IMR-90 (cell line): ENCODE data around the gene ZNF598. TPM values are rescaled to one million over a fixed set of nuclear protein-coding genes. Genes with fewer than 3 reads are reported as not detected.

ENCODE experiments used
- ATAC-seq: fragments of 200-7000 bp; cut with Tn5 transposase; 2 replicates; pipeline ENCODE4 v1.9.1; 2020; ENCODE audit warnings: low read depth, mild to moderate bottlenecking, moderate library complexity
- BruUV-seq: library from RNA; stranded (reverse); fragments of 400-500 nt; replicated peaks from 2 replicates; lab custom pipeline; 2021; lab: Mats Ljungman, UMichigan
- CTCF ChIA-PET: fragments of 300-600 bp; formaldehyde crosslinking; extraction: SDS; loops from one replicate; lab custom pipeline; 2021; ENCODE audit warnings: antibody characterized with exemption; lab: Yijun Ruan, JAX
- POLR2A ChIA-PET: fragments of 300-600 bp; sonication (Branson Sonifier 250); formaldehyde crosslinking; loops from one replicate; lab custom pipeline; 2022; ENCODE audit warnings: antibody characterized with exemption; ENCODE audit not compliant: unreplicated experiment; lab: Charles Lee
- DNase-seq: peaks from one replicate; pipeline ENCODE4 v3.0.0; 2013
- H2AFZ ChIP-seq: replicated peaks from 2 replicates; pipeline ENCODE3; 2013; ENCODE audit warnings: low read length, mild to moderate bottlenecking; ENCODE audit not compliant: poor library complexity
- H2AK5ac ChIP-seq: 2 replicates; pipeline ENCODE4 v1.6.1; 2013; ENCODE audit warnings: low read depth, low read length, inconsistent platforms
- H2AK9ac ChIP-seq: replicated peaks from 2 replicates; pipeline ENCODE3; 2013; ENCODE audit warnings: mild to moderate bottlenecking, low read depth, low read length, moderate library complexity; ENCODE audit not compliant: poor library complexity
- H2BK120ac ChIP-seq: 2 replicates; pipeline ENCODE4 v1.6.1; 2013; ENCODE audit warnings: low read depth, low read length, inconsistent platforms
- H2BK15ac ChIP-seq: 3 replicates; pipeline ENCODE4 v1.6.1; 2013; ENCODE audit warnings: low read depth, low read length, inconsistent platforms
- H2BK20ac ChIP-seq: 2 replicates; pipeline ENCODE4 v1.6.1; 2013; ENCODE audit warnings: low read depth, mild to moderate bottlenecking, inconsistent platforms, low read length, moderate library complexity
- H2BK5ac ChIP-seq: 2 replicates; pipeline ENCODE4 v1.6.1; 2013; ENCODE audit warnings: mild to moderate bottlenecking, low read depth, low read length, inconsistent platforms; ENCODE audit not compliant: poor library complexity, severe bottlenecking
- H3K14ac ChIP-seq: replicated peaks from 2 replicates; pipeline ENCODE4 v1.6.1; 2013; ENCODE audit warnings: low read depth, low read length, inconsistent platforms
- H3K18ac ChIP-seq: 2 replicates; pipeline ENCODE4 v1.6.1; 2013; ENCODE audit warnings: low read depth, low read length, control low read depth
- H3K23ac ChIP-seq: 2 replicates; pipeline ENCODE4 v1.6.1; 2013; ENCODE audit warnings: low read depth, low read length, inconsistent platforms
- H3K27ac ChIP-seq: 2 replicates; pipeline ENCODE4 v1.5.1; 2013; ENCODE audit warnings: mild to moderate bottlenecking, control low read depth, low read length; ENCODE audit not compliant: insufficient read depth
- H3K27me3 ChIP-seq: 2 replicates; pipeline ENCODE4 v1.6.1; 2013; ENCODE audit warnings: low read length; ENCODE audit not compliant: control insufficient read depth, insufficient read depth
- H3K36me3 ChIP-seq: 2 replicates; pipeline ENCODE4 v1.6.1; 2013; ENCODE audit warnings: low read length, mixed read lengths; ENCODE audit not compliant: control insufficient read depth, insufficient read depth
- H3K4ac ChIP-seq: 2 replicates; pipeline ENCODE4 v1.6.1; 2013; ENCODE audit warnings: low read depth, low read length, inconsistent platforms
- H3K4me1 ChIP-seq: 2 replicates; pipeline ENCODE4 v1.6.1; 2013; ENCODE audit warnings: low read length, mixed read lengths; ENCODE audit not compliant: control insufficient read depth, insufficient read depth
- H3K4me2 ChIP-seq: 2 replicates; pipeline ENCODE4 v1.6.1; 2013; ENCODE audit warnings: low read depth, mild to moderate bottlenecking, control low read depth, low read length, moderate library complexity
- H3K4me3 ChIP-seq: 2 replicates; pipeline ENCODE4 v1.5.1; 2013; ENCODE audit warnings: low read depth, mild to moderate bottlenecking, control low read depth, low read length, moderate library complexity; ENCODE audit not compliant: insufficient read depth
- H3K56ac ChIP-seq: 2 replicates; pipeline ENCODE4 v1.6.1; 2013; ENCODE audit warnings: low read length, inconsistent platforms; ENCODE audit not compliant: insufficient read depth; ENCODE audit errors: extremely low read depth
- H3K79me1 ChIP-seq, 2 experiments: 2 replicates each; pipeline ENCODE4 v1.6.1; 2013; ENCODE audit warnings: low read length in 2 of 2, inconsistent platforms in 1 of 2, low read depth in 1 of 2
- H3K9ac ChIP-seq: 2 replicates; pipeline ENCODE4 v1.6.1; 2013; ENCODE audit warnings: low read depth, low read length, control low read depth
- H3K9me1 ChIP-seq: 2 replicates; pipeline ENCODE4 v1.6.1; 2013; ENCODE audit warnings: low read length, inconsistent platforms; ENCODE audit not compliant: insufficient read depth
- H3K9me3 ChIP-seq: 2 replicates; pipeline ENCODE4 v1.6.1; 2013; ENCODE audit warnings: low read length; ENCODE audit not compliant: control insufficient read depth, insufficient read depth
- H4K20me1 ChIP-seq: 2 replicates; pipeline ENCODE4 v1.6.1; 2013; ENCODE audit warnings: low read length, inconsistent platforms; ENCODE audit not compliant: insufficient read depth
- H4K5ac ChIP-seq: 2 replicates; pipeline ENCODE4 v1.6.1; 2013; ENCODE audit warnings: mild to moderate bottlenecking, low read depth, low read length, control low read depth
- H4K8ac ChIP-seq, 2 experiments: 2 replicates each; pipeline ENCODE4 v1.6.1; 2013; ENCODE audit warnings: low read depth in 2 of 2, low read length in 2 of 2, control low read depth in 1 of 2, inconsistent platforms in 1 of 2
- H4K91ac ChIP-seq: 2 replicates; pipeline ENCODE4 v1.6.1; 2013; ENCODE audit warnings: low read depth, low read length, inconsistent platforms; ENCODE audit not compliant: insufficient read depth
- BHLHE40 ChIP-seq: fragments of 150-350 bp; IDR thresholded peaks from 2 replicates; pipeline ENCODE4 v1.6.1; 2016; ENCODE audit warnings: mild to moderate bottlenecking, low read depth, low read length
- CEBPB ChIP-seq: IDR thresholded peaks from 2 replicates; pipeline ENCODE4 v1.6.1; 2012; ENCODE audit warnings: low read depth, low read length, improper control_type of control experiment
- CHD1 ChIP-seq: IDR thresholded peaks from 2 replicates; pipeline ENCODE4 v1.6.1; 2012; ENCODE audit warnings: low read depth, low read length, improper control_type of control experiment
- CTCF ChIP-seq: conservative IDR thresholded peaks from 2 replicates; pipeline ENCODE4 v1.5.1; 2012; ENCODE audit warnings: mild to moderate bottlenecking, low read depth, low read length, improper control_type of control experiment
- FOS ChIP-seq: fragments of 150-350 bp; IDR thresholded peaks from 2 replicates; pipeline ENCODE4 v1.6.1; 2016; ENCODE audit warnings: low read depth, low read length
- MAFK ChIP-seq: IDR thresholded peaks from 2 replicates; pipeline ENCODE4 v1.6.1; 2012; ENCODE audit warnings: low read depth, low read length, improper control_type of control experiment
- MAZ ChIP-seq: IDR thresholded peaks from 2 replicates; pipeline ENCODE4 v1.6.1; 2012; ENCODE audit warnings: low read depth, mild to moderate bottlenecking, low read length, improper control_type of control experiment, moderate library complexity, borderline replicate concordance
- MXI1 ChIP-seq: IDR thresholded peaks from 2 replicates; pipeline ENCODE4 v1.6.1; 2012; ENCODE audit warnings: low read depth, mild to moderate bottlenecking, low read length, moderate library complexity, borderline replicate concordance
- NFE2L2 ChIP-seq: fragments of 150-350 bp; IDR thresholded peaks from 2 replicates; pipeline ENCODE4 v1.6.1; 2016; ENCODE audit warnings: low read depth, mild to moderate bottlenecking, low read length
- POLR2A ChIP-seq: IDR thresholded peaks from 2 replicates; pipeline ENCODE4 v1.6.1; 2012; ENCODE audit warnings: mild to moderate bottlenecking, low read depth, low read length
- RAD21 ChIP-seq: IDR thresholded peaks from 2 replicates; pipeline ENCODE4 v1.6.1; 2012; ENCODE audit warnings: low read length, improper control_type of control experiment
- SMC3 ChIP-seq: fragments of 150-350 bp; IDR thresholded peaks from 2 replicates; pipeline ENCODE4 v1.6.1; 2016; ENCODE audit warnings: low read depth, mild to moderate bottlenecking, antibody characterized with exemption, low read length, moderate library complexity
- USF2 ChIP-seq: fragments of 150-350 bp; IDR thresholded peaks from 2 replicates; pipeline ENCODE4 v1.6.1; 2017; ENCODE audit warnings: mild to moderate bottlenecking, antibody characterized with exemption, low read length, low read depth
- WGBS, 2 experiments: methylation state at CpG; one replicate each; pipeline versions ENCODE4 v1.1.5 to v1.1.7; 2013; ENCODE audit warnings: missing lambda C conversion rate in 2 of 2; ENCODE audit not compliant: insufficient read length in 1 of 2; ENCODE audit errors: extremely low coverage in 2 of 2; 5-methylcytosine and 5-hydroxymethylcytosine counted together
- dilution Hi-C: fragments of 300-500 bp; cut with HindIII; formaldehyde crosslinking; loops from one replicate; pipeline ENCODE4 v1.14.3; 2018; ENCODE audit warnings: low sequenced_read_pairs; ENCODE audit not compliant: unreplicated experiment
- in situ Hi-C: fragments of 300-500 bp; cut with MboI; formaldehyde crosslinking; loops from 3 replicates; pipeline ENCODE4 v1.14.3; 2019; ENCODE audit warnings: low sequenced_read_pairs, inconsistent platforms, mixed read lengths
- intact Hi-C: fragments of 100-400 bp; cut with micrococcal nuclease; formaldehyde crosslinking; loops from 2 replicates; pipeline ENCODE4 v1.10.0; 2022
- polyA plus RNA-seq, 3 experiments: library from polyadenylated mRNA; depleted of rRNA; stranded (reverse); fragments of >200 nt; gene quantifications; 2 replicates each; pipeline ENCODE4 v1.2.3, GENCODE V29; 2012; ENCODE audit warnings: low replicate concordance in 1 of 3
- total RNA-seq: library from RNA; depleted of rRNA; stranded (reverse); fragments of >200 nt; gene quantifications from 2 replicates; pipeline ENCODE4 v1.2.3, GENCODE V29; 2012

The ZNF598 gene
- total and polyA plus RNA-seq, 2 of the 4 experiments (the other 2 are of a cell fraction), result 3.4 to 36.4 TPM

DNA sequence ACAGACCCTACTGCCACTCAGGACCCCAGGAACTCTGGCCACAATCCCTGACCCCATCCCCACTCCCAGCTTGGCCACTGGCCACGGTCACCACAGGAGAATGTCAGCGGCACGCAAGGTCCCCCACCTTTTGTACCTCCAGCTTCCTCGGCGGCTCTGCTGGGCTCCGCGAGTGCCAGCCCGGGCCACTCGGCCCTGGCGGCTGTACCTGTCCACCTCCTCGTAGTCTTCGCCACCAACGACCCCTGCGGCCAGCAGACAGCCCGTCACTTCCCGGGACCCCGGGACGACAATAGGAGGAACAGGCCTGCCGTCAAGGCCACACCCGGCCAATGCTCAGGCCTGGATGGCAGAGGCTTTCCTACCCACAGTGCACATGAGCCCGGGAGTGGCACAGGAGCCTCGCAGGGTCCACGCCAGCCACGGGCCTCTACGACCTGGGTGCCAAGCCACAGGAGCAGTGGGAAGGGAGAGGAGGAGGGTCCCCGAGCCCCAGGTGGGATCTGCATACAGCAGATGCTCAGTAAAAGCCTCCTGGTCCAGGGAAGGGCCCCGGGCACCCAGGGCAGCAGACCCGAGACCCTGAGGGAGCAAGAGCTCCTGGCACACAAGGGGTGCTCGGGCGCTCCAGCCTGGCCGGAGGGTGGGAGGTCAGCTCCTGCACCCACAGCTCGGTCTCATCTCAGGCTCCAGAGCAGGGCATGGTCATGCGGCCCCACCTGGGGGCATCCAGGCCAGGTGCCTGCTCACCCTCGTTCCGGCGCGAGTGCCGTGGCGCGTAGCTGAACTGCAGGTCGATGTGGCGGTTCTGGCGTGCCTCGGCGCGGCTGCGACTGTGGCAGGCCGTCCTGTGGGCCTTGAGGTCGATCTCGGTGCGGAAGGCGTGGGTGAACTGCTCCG is 7.9 kb downstream of the ZNF598 start (continued):
- TF ChIP-seq CHD1 (no peak), NFE2L2 (no peak)

- intact Hi-C loops, result loop anchor here (5.0 kb wide), 1 partner anchor 141 kb away; no protein-coding TSS in a partner anchor
- Histone ChIP-seq H2BK15ac (no peak overlapping the region), H3K14ac (no peak overlapping the region), H3K23ac (no peak overlapping the region), H3K4me2 (no peak overlapping the region), H4K20me1 (peaks cover 59% of the 10 kb centered on the region), H3K9ac (no peak overlapping the region), H3K4me1 (peaks cover 25% of the 10 kb centered on the region), H3K9me3 (no peaks in the 10 kb centered on the region), H2BK20ac (no peak overlapping the region), H2AK9ac (no peak overlapping the region), H3K79me1 (peaks cover 10 to 69% of the 10 kb centered on the region in 2 experiments), H3K27me3 (no peaks in the 10 kb centered on the region), H2BK120ac (no peak overlapping the region), H3K9me1 (peaks cover 13% of the 10 kb centered on the region; the same call in 1 of the 2 replicates), H3K36me3 (peaks cover 54% of the 10 kb centered on the region), H4K5ac (no peak overlapping the region), H2AFZ (no peak overlapping the region), H2BK5ac (no peak overlapping the region), H3K18ac (no peak overlapping the region), H3K4ac (no peak overlapping the region), H4K8ac (no peak overlapping the region), H3K27ac (no peak overlapping the region), H3K4me3 (no peak overlapping the region), H2AK5ac (no peak overlapping the region), H4K91ac (no peak overlapping the region), H3K56ac (no peak overlapping the region)
- WGBS, 2 experiments, result 90% methylated on average over 2 of the region's 19 CpGs; no CpG with 5 or more reads in 1 of the 2 experiments
- ChIA-PET CTCF (interaction anchor here (0.8 kb wide), 1 partner anchor 139 kb away, joined by 5 read pairs; no protein-coding TSS in a partner anchor), POLR2A (no interaction called here)
- DNase-seq (no peak), ATAC-seq (no peak)
- BruUV-seq, result no TSS peak
- in situ Hi-C loops, result no loop called here
- dilution Hi-C loops, result no loop called here
- TF ChIP-seq MAZ, result no peak
- TF ChIP-seq CTCF, result no peak
- TF ChIP-seq POLR2A, result no peak
- TF ChIP-seq SMC3, result no peak
- TF ChIP-seq FOS, result no peak
- no peak for TF ChIP-seq CEBPB
- TF ChIP-seq BHLHE40, result no peak
- no peak for TF ChIP-seq CHD1
- TF ChIP-seq MXI1, result no peak
- no peak for TF ChIP-seq RAD21
- TF ChIP-seq MAFK, result no peak
- TF ChIP-seq USF2, result no peak
Measured at GRCh38 chr16:2001035-2001434, 8.6 kb downstream of the ZNF598 start.
